K562 (cell line): Measurements from ENCODE around the gene GPR108. TPM values are rescaled to one million over a fixed set of nuclear protein-coding genes. Genes with fewer than 3 reads are reported as not detected.

Source experiments
- CLOCK ChIP-seq: fragments of 250-450 bp; sonication (Bioruptor Pico); IDR thresholded peaks from 2 replicates; pipeline ENCODE4 v1.4.0; 2020; ENCODE audit warnings: mild to moderate bottlenecking, moderate library complexity, borderline replicate concordance
- ELF2 ChIP-seq: fragments of 250-450 bp; sonication (Bioruptor Pico); IDR thresholded peaks from 2 replicates; pipeline ENCODE4 v1.5.0; 2021; ENCODE audit warnings: mild to moderate bottlenecking
- EP400 ChIP-seq: fragments of 450-650 bp; IDR thresholded peaks from 2 replicates; pipeline ENCODE4 v1.6.1; 2017; ENCODE audit warnings: antibody characterized with exemption, mild to moderate bottlenecking, moderate library complexity
- FUS ChIP-seq: fragments of 200-400 bp; formaldehyde crosslinking; optimal IDR thresholded peaks from 2 replicates; pipeline ENCODE3; 2017; ENCODE audit warnings: low read depth, low read length
- HBP1 ChIP-seq: fragments of 450-650 bp; formaldehyde crosslinking; IDR thresholded peaks from 2 replicates; pipeline ENCODE4 v1.4.0; 2022; ENCODE audit warnings: missing genetic modification characterization
- MAZ ChIP-seq, 2 experiments: fragments of 450-650 bp in 1 of 2; sonication (generic) in 1 of 2; formaldehyde crosslinking; IDR thresholded peaks in 1 of 2; conservative IDR thresholded peaks in 1 of 2; 2 replicates each; pipeline versions ENCODE4 v1.4.0 to v1.5.0; 2020; ENCODE audit warnings: mild to moderate bottlenecking in 1 of 2, missing genetic modification reagents in 1 of 2
- MTA2 ChIP-seq: fragments of 450-650 bp; IDR thresholded peaks from 2 replicates; pipeline ENCODE4 v1.6.1; 2016; ENCODE audit warnings: low read depth
- NFIX ChIP-seq: fragments of 250-450 bp; sonication (Bioruptor Pico); IDR thresholded peaks from 2 replicates; pipeline ENCODE4 v1.4.0; 2020; ENCODE audit warnings: low read depth, mild to moderate bottlenecking, moderate library complexity
- RERE ChIP-seq: sonication (generic); formaldehyde crosslinking; IDR thresholded peaks from 2 replicates; pipeline ENCODE4 v1.8.0; 2023; ENCODE audit warnings: missing genetic modification reagents, mild to moderate bottlenecking, borderline replicate concordance
- SAFB ChIP-seq: fragments of 200-400 bp; formaldehyde crosslinking; IDR thresholded peaks from 2 replicates; pipeline ENCODE4 v1.6.1; 2017; ENCODE audit warnings: low read depth, low read length, borderline replicate concordance
- TBP ChIP-seq: optimal IDR thresholded peaks from 2 replicates; pipeline ENCODE3; 2011; ENCODE audit warnings: low read depth, low read length, improper control_type of control experiment
- TCF7L2 ChIP-seq: fragments of 150-350 bp; IDR thresholded peaks from 2 replicates; pipeline ENCODE4 v1.6.1; 2016; ENCODE audit warnings: low read depth, mild to moderate bottlenecking, low read length, moderate library complexity
- XRCC3 ChIP-seq: fragments of 450-650 bp; IDR thresholded peaks from 2 replicates; pipeline ENCODE4 v1.6.1; 2017; ENCODE audit warnings: mild to moderate bottlenecking, moderate library complexity
- ZNF324 ChIP-seq: fragments of 250-450 bp; sonication (Bioruptor Pico); IDR thresholded peaks from 2 replicates; pipeline ENCODE4 v1.4.0; 2020; ENCODE audit warnings: mild to moderate bottlenecking
- ZNF436 ChIP-seq: fragments of 250-450, 450-650 bp; sonication (Bioruptor Pico); formaldehyde crosslinking; IDR thresholded peaks from 2 replicates; pipeline ENCODE4 v1.7.0; 2020; ENCODE audit warnings: mild to moderate bottlenecking
- ZNF77 ChIP-seq: fragments of 250-450 bp; sonication (Bioruptor Pico); IDR thresholded peaks from 2 replicates; pipeline ENCODE4 v1.5.0; 2020
- polyA plus RNA-seq, 8 experiments: library from polyadenylated mRNA; depleted of rRNA in 4 of 8; stranded (reverse) in 5 of 8; unstranded in 3 of 8; fragments of >200 nt; fragmentation: Nextera tagmentation in 2 of 8; fragmentation: Illumina TruSeq in 1 of 8; extraction: Ambion mirVana in 2 of 8; extraction: Trizol in 1 of 8; gene quantifications; 2 replicates each; pipeline versions ENCODE4 v1.2.1 to v1.2.3, GENCODE V29; 2011 to 2014; ENCODE audit warnings: inconsistent platforms in 1 of 8, missing spikeins in 1 of 8
- total RNA-seq, 7 experiments: library from RNA; depleted of rRNA in 6 of 7; stranded (reverse); fragments of >200 nt in 6 of 7; fragmentation: Illumina TruSeq in 2 of 7; extraction: Trizol in 2 of 7; gene quantifications; 2 replicates each; pipeline versions ENCODE4 v1.2.1 to v1.2.3, GENCODE V29; 2011 to 2021; ENCODE audit warnings: low replicate concordance in 1 of 7
- TF ChIP-seq, protein P1 (sequence below): fragments of 200-400 bp; formaldehyde crosslinking; IDR thresholded peaks from 2 replicates; pipeline ENCODE4 v1.6.1; 2017; ENCODE audit warnings: mild to moderate bottlenecking, low read depth, low read length, moderate library complexity

The GPR108 gene
- total and polyA plus RNA-seq, 9 of the 15 experiments (the other 6 are each of a cell fraction or from before 2014, with no cell fraction given), result 2.4 to 33.2 (median 24.4) TPM

DNA sequence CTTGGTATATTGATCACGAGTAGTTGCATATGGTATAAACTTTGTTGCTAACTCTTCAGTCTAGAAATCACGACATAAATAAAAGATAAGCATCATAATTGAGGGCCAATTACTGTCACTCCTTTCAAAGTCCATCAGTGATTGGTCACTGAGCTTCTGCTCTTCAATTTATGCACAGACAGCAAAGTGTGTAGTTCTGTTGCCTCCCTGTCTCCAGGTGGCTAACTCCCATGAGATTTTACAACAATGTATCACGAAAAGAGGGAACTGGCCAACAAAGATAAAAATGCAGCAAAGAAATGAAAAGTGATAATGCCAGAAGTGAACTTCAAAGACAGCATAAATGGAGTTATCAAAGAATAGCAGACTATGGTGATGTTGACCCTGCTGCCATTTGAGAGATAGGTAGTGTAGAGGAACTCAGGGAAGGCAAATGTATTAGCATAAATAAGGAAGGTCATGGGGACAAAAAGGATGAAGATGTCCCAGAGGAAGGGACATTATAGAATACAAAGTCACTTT is 54.7 kb downstream of the GPR108 start (continued):
- TF ChIP-seq SAFB (no peak), HBP1 (CRISPR knock-in tag) (no peak), XRCC3 (no peak), ZNF324 (CRISPR knock-in tag) (no peak), TBP (no peak), RERE (CRISPR knock-in tag) (no peak), ELF2 (CRISPR knock-in tag) (no peak), EP400 (no peak), FUS (no peak), CLOCK (CRISPR knock-in tag) (no peak), MTA2 (peak; percentile 92), NFIX (no peak), ZNF436 (CRISPR knock-in tag) (no peak), TCF7L2 (0 out of 2 replicates have a peak, but pooled peaks have one; percentile 45), MAZ (CRISPR knock-in tag; conservative IDR thresholded peaks at IDR 0.05 in 1 of 2, IDR thresholded peaks at IDR 0.05 in 1 of 2) (no peak), ZNF77 (CRISPR knock-in tag) (no peak)
- TF ChIP-seq, protein P1, sequence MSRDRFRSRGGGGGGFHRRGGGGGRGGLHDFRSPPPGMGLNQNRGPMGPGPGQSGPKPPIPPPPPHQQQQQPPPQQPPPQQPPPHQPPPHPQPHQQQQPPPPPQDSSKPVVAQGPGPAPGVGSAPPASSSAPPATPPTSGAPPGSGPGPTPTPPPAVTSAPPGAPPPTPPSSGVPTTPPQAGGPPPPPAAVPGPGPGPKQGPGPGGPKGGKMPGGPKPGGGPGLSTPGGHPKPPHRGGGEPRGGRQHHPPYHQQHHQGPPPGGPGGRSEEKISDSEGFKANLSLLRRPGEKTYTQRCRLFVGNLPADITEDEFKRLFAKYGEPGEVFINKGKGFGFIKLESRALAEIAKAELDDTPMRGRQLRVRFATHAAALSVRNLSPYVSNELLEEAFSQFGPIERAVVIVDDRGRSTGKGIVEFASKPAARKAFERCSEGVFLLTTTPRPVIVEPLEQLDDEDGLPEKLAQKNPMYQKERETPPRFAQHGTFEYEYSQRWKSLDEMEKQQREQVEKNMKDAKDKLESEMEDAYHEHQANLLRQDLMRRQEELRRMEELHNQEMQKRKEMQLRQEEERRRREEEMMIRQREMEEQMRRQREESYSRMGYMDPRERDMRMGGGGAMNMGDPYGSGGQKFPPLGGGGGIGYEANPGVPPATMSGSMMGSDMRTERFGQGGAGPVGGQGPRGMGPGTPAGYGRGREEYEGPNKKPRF, result no peak
